Anterior cingulate cortex (tissue), 58 donors: Measurements from ENCODE around the gene ITPRID2.

Experiments used
- DNase-seq, 58 donors: peaks; one replicate each; lab custom pipeline; 2025; lab: John Stamatoyannopoulos, UW

Gene ITPRID2

DNA sequence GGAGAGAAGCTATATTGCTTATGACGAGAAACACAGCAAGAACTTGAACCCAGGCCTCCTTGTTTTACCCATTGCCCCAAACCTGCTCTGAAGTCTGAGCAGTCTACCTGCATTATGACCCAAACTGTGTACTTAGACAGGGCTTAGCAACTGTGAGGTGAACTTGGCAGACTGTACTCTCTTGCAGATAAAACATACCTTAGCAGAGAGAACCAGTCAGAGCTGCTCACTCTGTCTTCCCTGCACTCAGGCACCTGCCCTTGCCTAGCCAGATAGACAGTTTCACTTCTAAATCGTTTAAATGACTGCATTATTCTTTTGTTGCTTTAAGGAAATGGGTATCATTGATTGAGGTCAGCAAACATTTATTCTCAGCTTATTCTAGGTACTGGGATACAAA, 20.3 kb downstream of the ITPRID2 start:
- DNase-seq: no peak

DNA sequence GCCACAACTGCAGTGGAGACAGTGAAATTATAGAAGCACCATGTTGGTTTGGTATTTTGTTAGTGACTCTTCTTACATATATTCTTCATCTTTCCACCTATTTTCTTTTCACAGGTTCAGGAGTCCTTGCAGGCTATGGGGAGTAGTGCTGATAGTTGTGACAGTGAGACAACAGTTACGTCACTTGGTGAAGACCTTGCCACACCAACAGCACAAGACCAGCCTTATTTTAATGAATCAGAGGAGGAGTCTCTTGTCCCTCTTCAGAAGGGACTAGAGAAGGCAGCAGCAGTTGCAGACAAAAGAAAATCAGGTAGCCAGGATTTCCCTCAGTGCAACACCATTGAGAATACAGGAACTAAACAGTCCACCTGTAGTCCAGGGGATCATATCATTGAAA, 23.6 kb downstream of the ITPRID2 start:
- no peak for DNase-seq

DNA sequence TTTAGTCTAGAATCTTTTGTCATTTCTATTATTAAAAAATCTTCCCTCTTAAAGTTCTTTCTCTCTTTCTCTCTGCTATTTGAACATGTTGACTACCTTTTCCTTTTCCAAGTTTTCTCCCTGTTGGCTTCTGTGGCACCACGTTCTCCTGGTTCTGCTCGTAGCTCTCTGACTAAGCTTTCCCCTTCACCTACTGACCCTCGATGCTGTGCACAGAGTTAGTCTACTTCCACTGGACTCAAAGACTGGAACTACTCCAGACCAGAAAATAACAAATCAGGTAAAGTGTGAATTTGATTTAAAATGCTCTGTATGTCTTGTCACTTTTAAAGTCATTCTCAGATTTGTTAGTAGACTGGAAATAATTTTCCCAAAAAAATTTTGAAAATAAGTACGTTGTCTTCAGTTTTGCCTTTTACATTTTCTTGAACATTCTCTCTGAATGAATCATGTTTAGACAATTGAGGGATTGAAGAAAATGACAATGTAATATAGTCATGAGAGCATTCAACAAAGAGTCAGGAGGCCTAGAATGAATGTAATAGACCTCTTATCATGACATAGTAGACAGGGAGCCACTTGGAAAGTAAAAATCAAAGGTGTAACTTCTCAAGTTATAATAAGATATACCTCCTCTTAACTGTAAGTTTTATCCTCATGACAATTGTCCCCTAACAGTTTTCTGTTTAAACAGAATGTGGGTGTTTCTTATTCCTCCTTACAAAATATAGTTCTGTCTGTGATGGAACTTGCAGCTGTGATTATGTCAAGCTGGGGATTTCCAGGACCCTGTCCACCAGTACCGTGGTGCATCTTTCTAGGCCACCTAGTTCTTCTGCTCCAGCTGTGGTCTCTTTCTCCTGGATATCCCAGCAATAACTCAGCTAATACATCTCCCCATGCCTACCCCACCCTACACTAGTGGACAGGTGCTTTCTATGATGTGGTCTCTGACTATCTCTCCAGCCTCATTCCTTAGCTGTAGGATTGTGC, 25.5 kb downstream of the ITPRID2 start:
- no peak for DNase-seq

DNA sequence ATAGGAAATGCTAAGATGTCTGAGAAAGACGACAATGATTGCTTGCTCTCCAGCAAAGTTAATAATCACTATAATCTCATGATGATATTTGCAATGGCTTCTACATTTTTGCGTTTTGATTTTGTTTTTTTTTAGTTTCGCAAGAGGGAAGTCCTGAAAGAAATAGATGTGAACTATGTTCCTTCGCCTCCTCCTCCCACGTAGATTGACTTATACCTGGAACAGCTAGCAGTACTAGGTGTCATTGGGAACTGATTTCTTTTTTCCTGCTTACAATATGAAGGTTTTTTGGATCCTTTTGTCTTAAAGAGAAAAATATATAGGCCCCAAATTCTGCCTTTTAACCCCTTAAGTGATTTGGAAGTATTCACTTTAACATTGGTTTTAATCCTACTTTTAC, 26.7 kb downstream of the ITPRID2 start:
- no peak for DNase-seq

DNA sequence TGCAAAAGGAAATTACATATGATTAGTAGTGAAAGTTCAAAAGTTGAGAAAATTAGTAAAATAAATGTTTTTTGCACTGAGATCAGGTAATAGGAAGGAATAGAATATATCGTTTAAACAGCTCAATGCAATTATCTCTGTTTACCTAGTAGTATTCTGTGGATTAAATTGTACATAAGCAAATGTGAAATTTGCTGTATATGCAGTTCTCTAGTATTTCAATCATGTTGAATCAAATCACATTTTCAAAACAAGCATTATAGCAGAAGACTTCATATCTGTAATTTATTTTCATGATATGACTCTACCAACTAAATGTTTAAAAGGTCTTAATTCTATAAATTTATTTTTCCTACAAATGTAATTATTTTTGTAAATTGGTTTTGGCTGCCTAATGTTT, 31.6 kb downstream of the ITPRID2 start:
- no peak for DNase-seq

- DNase-seq: no peak
Measured at GRCh38 chr2:181924336-181924735, 32.8 kb downstream of the ITPRID2 start.

- DNase-seq: no peak
Measured at GRCh38 chr2:181934694-181935093, 43.2 kb downstream of the ITPRID2 start.

- DNase-seq: peak in 3 of 58 donors; percentile 1 to 32 (median 5)
Measured at GRCh38 chr2:181937473-181937872, 45.9 kb downstream of the ITPRID2 start.

DNA sequence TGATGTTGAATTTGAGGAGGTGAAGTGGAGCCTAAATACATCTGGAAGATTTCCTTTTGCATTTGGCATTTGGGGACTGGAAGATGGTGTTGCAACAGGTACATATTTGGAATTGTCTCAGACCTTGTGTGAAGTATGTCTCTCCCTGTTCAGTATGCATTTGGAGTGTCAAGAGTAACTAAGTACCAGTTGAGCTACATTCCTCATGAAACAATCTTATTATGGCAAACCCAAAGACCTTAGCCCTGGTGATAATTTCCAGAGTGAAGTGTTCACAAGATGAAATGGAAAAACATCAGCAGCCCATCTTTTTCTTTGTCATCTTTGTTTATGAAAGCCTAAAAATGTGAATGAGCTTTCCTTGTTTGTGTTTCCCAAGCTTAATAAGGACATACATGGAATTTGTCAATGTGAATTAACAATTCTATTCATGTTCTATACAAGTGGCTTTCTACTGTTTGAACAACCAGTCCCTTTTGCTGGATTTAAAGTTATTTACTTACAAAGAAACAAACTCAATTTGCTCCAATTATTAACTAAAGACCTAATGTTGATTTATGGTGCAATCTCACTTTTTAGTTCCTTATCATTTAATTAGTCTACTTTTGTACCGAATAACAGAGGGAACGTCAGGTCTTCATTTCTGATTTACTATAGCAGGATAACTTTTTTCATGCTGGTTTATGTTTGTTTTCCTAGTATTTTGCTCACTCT, 52.0 kb downstream of the ITPRID2 start:
- DNase-seq: no peak

- DNase-seq: no peak
Measured at GRCh38 chr2:181944164-181944913, 52.8 kb downstream of the ITPRID2 start.

GRCh38 chr2:181944914-181945291, 53.4 kb downstream of the ITPRID2 start:
- no peak for DNase-seq

GRCh38 chr2:181946444-181947127, 55.1 kb downstream of the ITPRID2 start:
- no peak for DNase-seq

DNA sequence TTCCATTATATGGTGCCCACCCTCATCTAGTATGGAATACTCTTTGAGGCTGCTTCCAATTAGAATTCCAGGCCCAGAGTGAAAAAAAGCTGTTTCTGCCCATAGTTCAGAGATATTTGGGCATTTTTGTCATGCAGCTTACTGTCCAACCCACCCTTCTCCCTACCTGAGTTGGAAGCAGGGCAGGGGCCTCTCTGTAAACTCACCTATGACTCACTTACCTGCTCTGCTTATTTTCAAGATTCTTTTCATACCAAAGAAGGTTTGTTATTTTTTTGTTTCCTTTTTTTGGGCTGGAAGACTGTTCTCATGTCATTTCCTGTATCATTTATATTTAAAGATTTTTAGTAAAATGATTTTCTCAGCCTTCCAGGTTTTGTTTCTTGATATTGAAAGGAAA, 55.7 kb downstream of the ITPRID2 start:
- no peak for DNase-seq

DNA sequence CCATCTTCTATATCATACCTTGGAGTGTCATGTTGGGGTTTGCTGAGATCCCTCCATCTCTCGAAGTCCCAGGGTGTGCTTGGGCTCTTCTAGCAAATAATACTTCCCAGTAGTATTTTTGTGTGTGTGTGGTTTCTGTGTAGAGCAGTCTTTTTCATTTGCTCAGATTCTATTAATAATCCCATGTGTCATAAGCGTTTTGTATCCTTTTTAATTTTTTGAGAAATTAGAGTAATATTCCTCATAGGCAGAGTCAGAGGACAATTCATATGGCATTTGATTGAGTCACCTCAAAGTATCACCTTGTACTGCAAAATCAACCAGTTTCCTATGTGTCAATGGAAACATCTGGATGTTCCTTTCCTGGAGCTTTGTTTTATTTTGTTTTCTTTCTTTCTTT, 56.7 kb downstream of the ITPRID2 start:
- DNase-seq: no peak

GRCh38 chr2:181949047-181949446, 57.5 kb downstream of the ITPRID2 start:
- DNase-seq: no peak

DNA sequence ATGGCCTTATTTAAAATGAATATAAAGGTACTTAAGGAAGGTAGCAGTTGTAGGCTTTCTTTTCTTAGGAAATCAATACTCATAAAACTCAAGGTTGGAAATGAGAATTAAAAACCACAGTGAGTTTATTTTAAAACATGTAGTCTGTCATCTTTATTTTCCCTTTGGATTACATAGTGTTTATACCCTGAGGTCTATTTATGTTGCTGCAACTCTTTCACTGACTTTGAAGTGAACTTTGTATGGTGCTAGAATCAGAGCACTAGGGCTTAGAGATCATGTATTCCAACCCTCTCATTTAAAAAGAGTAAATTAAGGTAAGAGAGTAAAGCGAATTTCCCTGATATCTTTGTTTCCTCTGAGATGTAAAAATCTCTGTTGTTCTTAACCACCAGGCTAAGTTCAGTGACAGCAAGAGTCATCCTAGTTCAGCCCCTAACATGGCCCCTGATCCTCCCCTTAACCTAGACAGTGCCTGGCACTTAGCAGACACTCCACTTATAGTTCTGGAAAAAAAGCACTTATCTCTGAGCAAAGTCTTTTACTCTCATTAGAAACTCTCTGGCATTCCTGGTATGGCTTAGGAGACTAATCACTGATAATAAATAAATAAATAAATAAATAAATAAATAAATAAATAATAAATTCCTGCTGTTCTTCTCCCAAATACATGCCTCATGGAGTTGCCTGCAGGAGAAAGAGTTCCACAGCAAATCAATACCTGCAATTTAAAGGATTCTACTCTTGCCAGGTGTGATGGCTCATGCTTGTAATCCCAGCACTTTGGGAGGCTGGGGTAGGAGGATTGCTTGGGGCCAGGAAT, 61.1 kb downstream of the ITPRID2 start:
- no peak for DNase-seq

DNA sequence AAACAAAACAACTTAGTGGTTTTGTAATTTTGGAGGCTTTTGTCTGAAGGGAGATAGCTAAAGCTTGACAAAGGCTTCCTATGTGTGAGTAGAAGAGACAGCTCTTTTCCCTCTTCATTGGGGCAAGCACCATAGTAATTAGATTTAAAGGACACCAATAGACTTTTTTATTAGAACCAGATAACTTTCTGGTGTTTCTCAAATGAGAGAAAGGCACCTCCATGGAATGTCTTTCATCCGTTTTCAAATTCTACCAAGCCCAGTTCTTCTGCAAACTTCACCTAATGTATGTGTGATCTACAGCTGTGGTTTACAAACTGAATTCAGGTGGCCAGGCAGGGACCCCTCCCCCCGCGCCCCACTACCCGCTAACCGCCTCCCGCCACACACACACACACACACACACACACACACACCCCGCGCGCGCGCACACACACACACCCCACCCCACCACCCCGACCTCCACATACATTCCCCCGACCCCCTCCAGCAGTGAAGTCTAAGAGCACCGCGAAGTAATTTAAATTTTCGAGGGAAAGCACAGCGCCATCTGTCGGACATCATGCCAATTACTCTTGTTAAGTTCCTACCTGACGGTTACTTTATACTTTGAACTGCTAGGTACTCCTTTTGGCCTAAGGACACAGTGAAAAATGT, 62.5 kb downstream of the ITPRID2 start:
- DNase-seq: peak in 18 of 58 donors; percentile 2 to 54 (median 14)

GRCh38 chr2:181954538-181954883, 63.0 kb downstream of the ITPRID2 start:
- DNase-seq: no peak

DNA sequence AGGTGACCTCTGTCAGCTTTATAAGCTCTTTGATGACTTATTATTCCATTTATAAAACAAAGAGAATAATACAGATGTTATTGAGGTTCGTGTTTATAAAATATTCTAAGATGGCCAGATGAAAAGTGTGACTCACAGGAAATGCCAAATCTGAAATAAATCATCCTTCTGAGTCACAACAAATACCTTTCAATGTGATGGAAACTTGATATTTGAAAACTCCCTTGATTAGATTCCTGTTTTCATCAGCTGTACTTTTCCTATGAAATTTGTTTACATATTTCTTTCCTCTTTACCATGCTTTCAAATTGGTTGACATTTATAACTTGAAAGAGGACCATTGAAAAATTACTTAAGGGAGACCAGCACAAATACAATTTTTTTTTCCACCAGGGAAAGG, 63.5 kb downstream of the ITPRID2 start:
- DNase-seq: no peak
